GM21576 (cell line): ENCODE measurements around the gene DEGS2.
"Not testable (repeated sequence)": the region's sequence is repeated elsewhere in the genome, so short reads cannot be mapped to it uniquely, and the experiment has no call there.

ENCODE experiments used
- ATAC-seq: cut with Tn5 transposase; IDR thresholded peaks from one replicate; pipeline ENCODE4 v1.9.1; 2021; ENCODE audit warnings: mild to moderate bottlenecking, moderate library complexity; ENCODE audit not compliant: unreplicated experiment

Gene DEGS2

GRCh38 chr14:100159094-100159864 is at the start of gene DEGS2:
DEGS2 (minus strand) TSS chr14:100159645; CDS start chr14:100159587, 58 bp downstream.
- ATAC-seq: peak; percentile 45

- ATAC-seq: not testable (repeated sequence)
Observed at GRCh38 chr14:100208136-100208535, 48.7 kb upstream of the DEGS2 start.

- not testable (repeated sequence) for ATAC-seq
Observed at GRCh38 chr14:100207588-100207987, 48.1 kb upstream of the DEGS2 start.

GRCh38 chr14:100204835-100205167 is 45.4 kb upstream of the DEGS2 start:
- not testable (repeated sequence) for ATAC-seq

- ATAC-seq: no peak
Observed at GRCh38 chr14:100203962-100204834, 44.8 kb upstream of the DEGS2 start.

- ATAC-seq: no peak
Observed at GRCh38 chr14:100203146-100203545, 43.7 kb upstream of the DEGS2 start.

GRCh38 chr14:100202712-100203111 is 43.3 kb upstream of the DEGS2 start:
- no peak for ATAC-seq

GRCh38 chr14:100201701-100202100 is 42.3 kb upstream of the DEGS2 start:
- ATAC-seq: no peak

GRCh38 chr14:100200311-100200710 is 40.9 kb upstream of the DEGS2 start:
- ATAC-seq: no peak

GRCh38 chr14:100199240-100199860 is 39.9 kb upstream of the DEGS2 start:
- ATAC-seq: no peak

- no peak for ATAC-seq
Observed at GRCh38 chr14:100193417-100194357, 34.2 kb upstream of the DEGS2 start.

- ATAC-seq: peak; percentile 97
Observed at GRCh38 chr14:100192672-100193416, 33.4 kb upstream of the DEGS2 start.

GRCh38 chr14:100192250-100192671 is 32.8 kb upstream of the DEGS2 start:
- ATAC-seq: no peak

- no peak for ATAC-seq
Observed at GRCh38 chr14:100191584-100192249, 32.3 kb upstream of the DEGS2 start.

- ATAC-seq: no peak
Observed at GRCh38 chr14:100190126-100190525, 30.7 kb upstream of the DEGS2 start.

- ATAC-seq: no peak
Observed at GRCh38 chr14:100188392-100189030, 29.1 kb upstream of the DEGS2 start.

GRCh38 chr14:100187247-100187833 is 27.9 kb upstream of the DEGS2 start:
- ATAC-seq: no peak

- not testable (repeated sequence) for ATAC-seq
Observed at GRCh38 chr14:100181876-100182551, 22.6 kb upstream of the DEGS2 start.
